ENCODE results near the gene RAB3B.

DNA sequence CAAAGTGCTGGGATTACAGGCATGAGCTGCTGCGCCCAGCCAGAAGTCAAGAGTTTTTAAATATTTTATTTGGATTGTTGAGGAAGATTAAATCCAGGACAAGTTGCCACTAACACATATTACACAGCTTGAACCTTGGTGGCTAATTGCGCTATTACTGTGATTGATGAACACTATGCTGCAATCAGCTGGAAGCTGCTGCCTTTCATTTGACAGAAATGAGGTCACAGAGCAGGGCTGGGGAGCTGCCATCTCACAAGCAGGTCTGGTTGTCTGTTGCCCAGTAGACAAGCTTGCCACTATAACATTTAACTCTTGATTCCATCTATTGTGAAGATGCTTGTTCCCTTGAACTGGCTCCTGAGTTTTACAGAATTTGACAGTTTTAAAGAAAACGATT, 74.5 kb downstream of the RAB3B start:
- TF ChIP-seq RCOR1 (IDR thresholded peaks at IDR 0.05; ENCODE audit: insufficient replicate concordance, low read length) (no peak), POLR2A (IDR thresholded peaks at IDR 0.05; ENCODE audit: low read depth, low read length) (no peak), MXI1 (IDR thresholded peaks at IDR 0.05; ENCODE audit: borderline replicate concordance, low read depth, low read length) (no peak), FOS (IDR thresholded peaks at IDR 0.05; ENCODE audit: low read depth, low read length) (no peak), CEBPB (IDR thresholded peaks at IDR 0.05; ENCODE audit: low read depth, low read length) (no peak), RFX5 (IDR thresholded peaks at IDR 0.05; ENCODE audit: low read depth, low read length) (no peak), NFE2L2 (IDR thresholded peaks at IDR 0.05; ENCODE audit: low read depth, low read length) (no peak), CHD1 (IDR thresholded peaks at IDR 0.05; ENCODE audit: low read depth, low read length) (no peak), MAZ (IDR thresholded peaks at IDR 0.05; ENCODE audit: borderline replicate concordance, low read depth, low read length) (no peak)
- TF ChIP-seq, protein P1, sequence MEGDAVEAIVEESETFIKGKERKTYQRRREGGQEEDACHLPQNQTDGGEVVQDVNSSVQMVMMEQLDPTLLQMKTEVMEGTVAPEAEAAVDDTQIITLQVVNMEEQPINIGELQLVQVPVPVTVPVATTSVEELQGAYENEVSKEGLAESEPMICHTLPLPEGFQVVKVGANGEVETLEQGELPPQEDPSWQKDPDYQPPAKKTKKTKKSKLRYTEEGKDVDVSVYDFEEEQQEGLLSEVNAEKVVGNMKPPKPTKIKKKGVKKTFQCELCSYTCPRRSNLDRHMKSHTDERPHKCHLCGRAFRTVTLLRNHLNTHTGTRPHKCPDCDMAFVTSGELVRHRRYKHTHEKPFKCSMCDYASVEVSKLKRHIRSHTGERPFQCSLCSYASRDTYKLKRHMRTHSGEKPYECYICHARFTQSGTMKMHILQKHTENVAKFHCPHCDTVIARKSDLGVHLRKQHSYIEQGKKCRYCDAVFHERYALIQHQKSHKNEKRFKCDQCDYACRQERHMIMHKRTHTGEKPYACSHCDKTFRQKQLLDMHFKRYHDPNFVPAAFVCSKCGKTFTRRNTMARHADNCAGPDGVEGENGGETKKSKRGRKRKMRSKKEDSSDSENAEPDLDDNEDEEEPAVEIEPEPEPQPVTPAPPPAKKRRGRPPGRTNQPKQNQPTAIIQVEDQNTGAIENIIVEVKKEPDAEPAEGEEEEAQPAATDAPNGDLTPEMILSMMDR (conservative IDR thresholded peaks at IDR 0.05; ENCODE audit: low read depth, low read length) = no peak
- TF ChIP-seq, protein P2, sequence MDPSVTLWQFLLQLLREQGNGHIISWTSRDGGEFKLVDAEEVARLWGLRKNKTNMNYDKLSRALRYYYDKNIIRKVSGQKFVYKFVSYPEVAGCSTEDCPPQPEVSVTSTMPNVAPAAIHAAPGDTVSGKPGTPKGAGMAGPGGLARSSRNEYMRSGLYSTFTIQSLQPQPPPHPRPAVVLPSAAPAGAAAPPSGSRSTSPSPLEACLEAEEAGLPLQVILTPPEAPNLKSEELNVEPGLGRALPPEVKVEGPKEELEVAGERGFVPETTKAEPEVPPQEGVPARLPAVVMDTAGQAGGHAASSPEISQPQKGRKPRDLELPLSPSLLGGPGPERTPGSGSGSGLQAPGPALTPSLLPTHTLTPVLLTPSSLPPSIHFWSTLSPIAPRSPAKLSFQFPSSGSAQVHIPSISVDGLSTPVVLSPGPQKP (IDR thresholded peaks at IDR 0.05; ENCODE audit: borderline replicate concordance, low read depth, low read length) = no peak
- TF ChIP-seq, protein P3, sequence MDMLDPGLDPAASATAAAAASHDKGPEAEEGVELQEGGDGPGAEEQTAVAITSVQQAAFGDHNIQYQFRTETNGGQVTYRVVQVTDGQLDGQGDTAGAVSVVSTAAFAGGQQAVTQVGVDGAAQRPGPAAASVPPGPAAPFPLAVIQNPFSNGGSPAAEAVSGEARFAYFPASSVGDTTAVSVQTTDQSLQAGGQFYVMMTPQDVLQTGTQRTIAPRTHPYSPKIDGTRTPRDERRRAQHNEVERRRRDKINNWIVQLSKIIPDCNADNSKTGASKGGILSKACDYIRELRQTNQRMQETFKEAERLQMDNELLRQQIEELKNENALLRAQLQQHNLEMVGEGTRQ (IDR thresholded peaks at IDR 0.05; ENCODE audit: low read depth, low read length) = no peak

Measured in IMR-90 (cell line).